GM20431 (cell line): Measurements from ENCODE around the gene LDB2.

Experiments used
- in situ Hi-C: fragments of 300-500 bp; cut with MseI, MboI; formaldehyde crosslinking; loops from one replicate; pipeline ENCODE4 v1.15.0; 2020; ENCODE audit warnings: low sequenced_read_pairs; ENCODE audit not compliant: unreplicated experiment

The LDB2 gene

DNA sequence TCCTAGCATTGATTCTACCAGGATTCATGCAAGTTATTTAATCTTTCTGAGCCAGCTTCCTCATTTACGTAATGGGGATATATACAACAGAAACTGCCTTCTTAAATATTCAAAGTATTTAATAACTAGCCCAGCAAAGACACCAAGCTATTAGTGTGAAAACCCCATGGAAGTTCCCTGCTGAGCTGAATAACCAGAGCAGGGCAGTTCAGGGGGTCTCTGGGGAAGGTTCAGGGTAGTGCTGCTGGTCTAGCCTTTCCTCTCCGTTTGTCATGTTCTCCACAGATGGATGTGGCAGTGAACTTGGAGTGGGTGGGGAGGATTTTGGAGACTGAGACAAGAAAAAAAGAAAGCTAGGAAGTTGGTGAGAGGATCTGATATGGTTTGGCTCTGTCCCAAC, 431.4 kb downstream of the LDB2 start:
- in situ Hi-C loops = no loop called here

DNA sequence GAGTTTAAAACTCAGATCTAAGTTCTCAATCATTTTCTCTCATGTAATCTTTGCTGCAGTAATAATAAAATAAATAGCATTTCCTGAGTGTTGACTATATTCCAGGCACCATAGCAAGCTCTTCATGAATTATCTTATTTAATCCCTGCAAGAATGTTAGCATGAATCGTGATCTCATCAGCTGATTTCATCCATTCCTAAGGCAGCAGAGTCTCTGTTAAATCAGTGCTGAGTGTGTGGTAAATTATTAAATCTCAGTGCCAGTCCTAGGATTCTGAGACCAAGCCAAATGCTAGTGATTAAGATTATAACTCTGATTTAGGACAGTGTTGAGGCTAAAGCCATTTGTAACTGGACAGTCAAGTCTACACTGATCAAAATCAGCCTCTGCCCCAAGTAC, 431.9 kb downstream of the LDB2 start:
- in situ Hi-C loops = no loop called here

DNA sequence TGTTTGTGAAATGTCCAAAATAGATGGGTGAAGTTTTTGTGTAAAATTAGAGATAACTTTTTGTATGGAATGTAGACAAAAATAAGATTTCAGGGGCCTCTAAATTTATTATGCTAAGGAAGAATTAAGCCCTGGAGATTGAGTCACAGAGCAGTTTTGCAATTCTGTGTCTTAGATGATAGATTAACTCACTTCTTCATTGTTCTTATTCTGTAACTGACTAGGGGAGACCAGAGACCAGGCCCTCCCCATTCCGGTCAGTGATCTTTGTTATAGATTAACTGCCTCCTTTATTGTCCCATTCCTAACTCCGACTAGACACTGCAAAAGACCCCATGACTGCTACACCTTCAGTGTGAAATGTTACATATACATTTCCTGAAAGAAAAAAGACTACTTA, 433.8 kb downstream of the LDB2 start:
- in situ Hi-C loops = no loop called here

DNA sequence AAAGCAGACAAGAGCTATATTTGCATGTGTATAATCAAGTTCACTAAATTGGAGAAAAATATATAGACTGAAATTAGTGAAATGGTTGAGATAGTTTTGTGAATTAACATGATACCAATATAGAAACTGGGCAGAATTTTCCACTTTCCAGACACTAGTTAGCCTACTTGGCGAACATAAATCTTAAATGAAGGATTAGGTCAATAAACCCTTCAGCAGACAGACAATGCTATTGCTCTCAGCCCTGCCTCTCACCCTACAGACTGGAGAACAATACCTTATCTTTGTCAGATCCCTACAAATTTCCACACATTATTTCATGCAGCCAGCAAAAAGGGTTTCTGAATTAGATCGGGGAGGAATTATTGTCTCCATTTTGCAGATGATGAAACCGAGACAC, 435.8 kb downstream of the LDB2 start:
- in situ Hi-C loops = no loop called here

DNA sequence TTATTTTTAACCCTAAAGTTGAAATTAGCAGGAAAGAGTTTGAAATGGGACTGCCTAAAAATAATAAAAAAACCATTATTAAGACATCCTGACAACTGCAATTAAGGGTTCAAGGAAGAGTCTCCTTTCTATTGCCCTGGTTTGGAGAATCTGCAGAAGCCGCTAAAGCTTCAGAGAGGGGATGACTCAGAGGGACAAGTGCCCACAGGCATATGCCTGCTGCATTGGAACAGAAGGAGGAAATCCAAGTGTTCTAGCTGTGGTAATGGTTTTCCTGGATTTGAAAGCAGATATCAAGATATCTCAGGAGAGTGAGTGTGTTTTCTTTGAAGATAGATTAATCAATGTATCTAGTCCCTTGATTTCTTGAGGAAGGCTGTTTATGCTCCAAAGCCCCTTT, 437.1 kb downstream of the LDB2 start:
- in situ Hi-C loops = no loop called here

DNA sequence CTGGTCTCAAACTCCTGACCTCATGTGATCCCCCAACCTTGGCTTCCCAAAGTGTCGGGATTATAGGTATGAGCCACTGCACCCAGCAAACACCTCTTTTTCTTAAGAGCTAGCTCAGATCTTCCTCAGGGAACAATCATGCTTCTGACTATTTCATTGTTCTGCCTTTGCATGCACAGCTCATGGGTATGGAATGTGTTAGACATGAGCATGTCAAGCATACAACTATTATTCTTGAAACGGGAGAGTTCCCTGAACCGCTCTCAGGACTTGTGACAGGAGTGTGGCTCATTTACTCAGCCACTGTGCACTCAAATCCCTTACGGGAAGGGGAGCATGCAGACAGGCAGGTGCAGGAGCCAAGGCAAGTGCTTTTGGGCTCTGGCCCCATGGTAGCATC, 440.5 kb downstream of the LDB2 start:
- in situ Hi-C loops = no loop called here
